Ishikawa (cell line): ENCODE results near the gene MAST4.

Source experiments
- CEBPB ChIP-seq: IDR thresholded peaks from 2 replicates; pipeline ENCODE4 v1.6.1; 2012
- FOXM1 ChIP-seq: IDR thresholded peaks from 2 replicates; pipeline ENCODE4 v1.6.1; 2012; ENCODE audit warnings: low read depth, borderline replicate concordance
- MAX ChIP-seq: IDR thresholded peaks from 2 replicates; pipeline ENCODE4 v1.6.1; 2012
- NFIC ChIP-seq: IDR thresholded peaks from 2 replicates; pipeline ENCODE4 v1.6.1; 2012
- RAD21 ChIP-seq: IDR thresholded peaks from 2 replicates; pipeline ENCODE4 v1.6.1; 2012; ENCODE audit warnings: low read depth
- REST ChIP-seq: IDR thresholded peaks from 2 replicates; pipeline ENCODE4 v1.6.1; 2012; ENCODE audit warnings: low read depth, mild to moderate bottlenecking
- TAF1 ChIP-seq: IDR thresholded peaks from 2 replicates; pipeline ENCODE4 v1.6.1; 2012; ENCODE audit warnings: low read depth, mild to moderate bottlenecking
- USF1 ChIP-seq: IDR thresholded peaks from 2 replicates; pipeline ENCODE4 v1.6.1; 2012
- YY1 ChIP-seq: IDR thresholded peaks from 2 replicates; pipeline ENCODE4 v1.6.1; 2012; ENCODE audit warnings: low read depth

DNA sequence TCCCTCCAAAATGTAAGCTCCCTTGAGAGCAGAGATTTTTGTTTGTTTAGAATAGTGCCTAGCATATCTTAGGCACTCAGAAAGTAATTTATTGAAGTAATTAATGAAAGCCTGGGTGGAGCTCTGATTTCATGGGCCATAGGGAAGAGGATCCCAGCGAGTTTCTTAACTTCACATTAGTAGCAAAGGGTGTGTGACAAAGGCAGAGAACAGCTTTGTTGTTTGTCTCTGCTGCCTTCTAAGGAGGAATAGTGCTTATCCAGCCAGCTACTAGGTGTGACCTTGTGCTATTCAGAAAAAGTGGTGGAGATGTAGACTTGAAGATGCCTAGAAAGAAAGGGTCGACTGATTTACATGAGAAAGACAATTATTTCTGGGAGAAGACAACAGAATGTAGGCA, 451.4 kb downstream of the MAST4 start:
- TF ChIP-seq MAX (no peak), TAF1 (no peak), RAD21 (no peak), NFIC (no peak), REST (no peak), CEBPB (no peak), USF1 (no peak), FOXM1 (no peak), YY1 (no peak)
